HG03103 (cell line): ENCODE data around the gene ERO1B.
A peak's percentile ranks its signal among the peaks of the same experiment; 100 is the strongest.
"Not testable (repeated sequence)": the region's sequence is repeated elsewhere in the genome, so short reads cannot be mapped to it uniquely, and the experiment has no call there.

ENCODE experiments used
- ATAC-seq: cut with Tn5 transposase; IDR thresholded peaks from one replicate; pipeline ENCODE4 v1.9.1; 2021; ENCODE audit warnings: low read depth; ENCODE audit not compliant: unreplicated experiment

Gene ERO1B

GRCh38 chr1:236281654-236282424 is at the start of gene ERO1B:
TSS of gene ERO1B (minus strand) at chr1:236281958. CDS start at chr1:236281783, 175 bp downstream.
- ATAC-seq, result peak; percentile 77

GRCh38 chr1:236331412-236331811 is 49.7 kb upstream of the ERO1B start:
- not testable (repeated sequence) for ATAC-seq

DNA sequence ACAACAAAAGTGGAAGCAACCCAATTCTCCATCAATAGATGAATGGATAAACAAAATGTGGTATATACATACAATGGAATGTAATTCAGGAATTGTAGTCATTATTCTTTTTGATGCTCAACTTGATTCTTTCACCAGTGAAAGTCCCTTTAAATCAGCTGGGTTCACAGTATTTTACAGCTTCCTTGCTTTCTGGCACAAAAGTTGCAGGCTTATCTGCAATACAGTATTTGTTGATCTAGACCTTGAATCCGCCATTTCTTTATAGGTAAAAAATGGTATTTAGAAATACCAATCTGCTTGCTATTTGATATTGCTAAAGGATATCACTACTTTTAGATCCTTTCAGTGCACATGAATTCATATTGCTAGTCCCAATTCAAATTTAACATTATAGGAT is 44.7 kb upstream of the ERO1B start:
- no peak for ATAC-seq

DNA sequence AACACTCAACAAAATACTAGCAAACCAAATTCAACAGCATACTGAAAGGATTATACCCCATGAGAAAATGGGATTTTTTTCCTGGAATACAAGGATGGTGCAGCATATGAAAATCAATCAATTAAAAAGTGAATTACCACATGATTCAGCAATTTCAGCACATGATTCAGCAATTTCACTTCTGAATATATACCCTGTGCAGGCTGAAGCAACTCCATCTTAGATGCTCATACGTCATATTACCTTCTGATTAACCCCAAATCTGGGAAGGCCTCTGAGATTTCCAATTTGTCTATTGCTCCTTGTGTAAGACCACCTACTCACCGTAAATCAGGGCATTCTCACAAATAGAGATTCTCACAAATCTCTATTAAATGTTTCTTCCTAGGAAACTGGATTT is 43.8 kb upstream of the ERO1B start:
- no peak for ATAC-seq

- no peak for ATAC-seq
These were observed 42.2 kb upstream of the ERO1B start for GRCh38 chr1:236323819-236324411.

- ATAC-seq, result no peak
These were observed 41.0 kb upstream of the ERO1B start for GRCh38 chr1:236322566-236323409.

DNA sequence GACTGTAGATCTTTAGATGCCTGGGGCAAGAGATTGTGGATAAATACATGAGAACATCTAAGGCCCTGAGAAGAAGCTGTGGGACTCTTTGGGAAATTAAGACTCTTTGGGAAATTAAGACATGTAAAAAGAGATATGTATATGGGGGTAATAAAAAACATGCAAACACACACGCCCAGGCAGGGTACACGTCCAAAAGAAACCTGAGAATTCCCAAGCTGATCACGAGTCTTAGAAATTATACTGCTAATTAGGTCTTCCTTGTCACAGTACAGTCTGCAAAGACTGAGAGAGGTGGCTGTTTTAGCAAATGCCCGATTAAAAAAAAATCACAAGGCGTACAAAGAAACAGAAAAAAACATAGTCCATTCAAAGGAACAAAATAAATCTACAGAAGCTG is 39.3 kb upstream of the ERO1B start:
- ATAC-seq, result no peak

- no peak for ATAC-seq
These were observed 38.9 kb upstream of the ERO1B start for GRCh38 chr1:236320671-236321070.

GRCh38 chr1:236320214-236320613 is 38.5 kb upstream of the ERO1B start:
- no peak for ATAC-seq

DNA sequence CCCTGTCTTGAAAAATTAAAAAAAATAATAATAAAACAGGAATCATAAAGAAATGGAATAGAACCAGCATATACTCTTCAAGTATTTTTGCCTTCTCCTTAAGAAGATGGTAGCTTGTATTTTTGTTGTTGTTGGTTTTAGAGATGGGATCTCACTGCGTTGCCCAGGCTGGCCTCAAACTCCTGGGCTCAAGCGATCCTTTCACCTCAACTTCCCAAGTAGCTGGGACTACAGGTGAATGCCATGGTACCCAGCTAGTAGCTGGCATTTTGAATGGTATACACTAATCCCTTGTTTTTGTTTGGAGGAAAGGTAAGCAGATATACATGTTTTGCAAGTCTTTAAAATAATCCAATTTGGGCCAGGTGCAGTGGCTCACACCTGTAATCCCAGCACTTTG is 34.7 kb upstream of the ERO1B start:
- no peak for ATAC-seq

DNA sequence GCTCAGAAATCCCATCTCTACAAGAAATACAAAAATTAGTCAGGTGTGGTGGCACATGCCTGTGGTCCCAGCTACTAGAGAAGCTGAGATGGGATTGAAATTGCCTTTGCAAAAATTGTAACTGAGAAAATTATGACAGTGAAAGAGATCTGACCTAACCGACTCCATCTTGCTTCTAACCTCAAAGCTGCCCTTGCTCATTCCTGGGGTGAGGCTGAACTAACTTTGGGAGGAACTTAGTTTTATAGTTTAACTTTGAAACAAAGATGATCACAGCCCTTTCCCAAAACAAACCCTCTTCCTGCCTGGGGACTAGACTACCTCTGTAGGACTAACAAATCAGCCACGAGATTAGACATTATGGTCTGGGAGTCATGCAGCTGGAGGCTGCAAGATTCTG is 33.8 kb upstream of the ERO1B start:
- no peak for ATAC-seq

DNA sequence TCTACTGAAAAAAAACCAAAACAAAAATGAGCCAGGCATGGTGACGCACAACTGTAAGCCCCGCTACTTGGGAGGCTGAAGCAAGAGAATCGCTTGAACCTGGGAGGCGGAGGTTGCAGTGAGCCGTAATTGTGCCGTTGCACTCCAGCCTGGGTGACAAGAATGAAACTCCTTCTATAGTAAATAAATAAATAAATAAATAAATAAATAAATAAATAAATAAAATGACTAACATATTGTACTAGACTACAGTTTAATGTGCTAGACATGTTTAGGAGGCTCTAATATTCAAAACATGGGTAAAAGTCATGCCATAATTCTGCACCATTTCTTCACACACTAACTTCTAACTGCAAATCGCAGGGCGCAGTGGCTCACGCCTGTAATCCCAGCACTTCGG is 33.3 kb upstream of the ERO1B start:
- no peak for ATAC-seq

DNA sequence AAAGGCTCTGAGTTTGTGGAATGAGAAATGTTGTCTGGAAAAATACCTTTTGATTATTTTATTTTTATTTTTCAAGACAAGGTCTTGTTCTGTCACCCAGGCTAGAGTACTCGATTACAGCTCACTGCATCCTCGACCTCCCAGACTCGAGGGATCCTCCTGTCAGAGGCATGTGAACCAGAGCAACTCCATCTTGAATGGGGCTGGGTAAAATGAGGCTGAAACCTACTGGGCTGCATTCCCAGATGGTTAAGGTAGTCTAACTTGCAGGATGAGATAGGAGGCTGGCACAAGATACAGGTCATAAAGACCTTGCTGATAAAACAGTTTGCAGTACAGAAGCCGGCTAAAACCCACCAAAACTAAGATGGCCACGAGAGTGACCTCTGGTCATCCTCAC is 32.3 kb upstream of the ERO1B start:
- ATAC-seq, result not testable (repeated sequence)

DNA sequence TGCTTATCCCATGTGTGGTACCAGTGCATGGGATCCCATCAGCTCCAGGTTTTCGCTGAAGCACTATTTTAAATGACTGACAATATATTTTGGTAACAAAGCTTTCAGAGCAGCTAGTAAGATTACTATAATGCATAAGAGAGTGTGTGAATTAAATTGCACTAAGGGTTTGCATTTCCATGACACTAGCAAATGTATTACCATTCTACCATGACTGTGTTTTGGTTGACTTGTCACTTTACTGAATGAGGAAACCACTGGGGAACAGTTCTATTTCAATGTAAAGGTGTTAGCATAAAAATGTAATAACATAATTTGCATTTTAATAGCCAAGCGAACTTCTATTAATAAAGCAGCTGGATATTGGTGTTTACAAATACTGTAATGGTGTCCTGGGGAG is 31.7 kb upstream of the ERO1B start:
- no peak for ATAC-seq

DNA sequence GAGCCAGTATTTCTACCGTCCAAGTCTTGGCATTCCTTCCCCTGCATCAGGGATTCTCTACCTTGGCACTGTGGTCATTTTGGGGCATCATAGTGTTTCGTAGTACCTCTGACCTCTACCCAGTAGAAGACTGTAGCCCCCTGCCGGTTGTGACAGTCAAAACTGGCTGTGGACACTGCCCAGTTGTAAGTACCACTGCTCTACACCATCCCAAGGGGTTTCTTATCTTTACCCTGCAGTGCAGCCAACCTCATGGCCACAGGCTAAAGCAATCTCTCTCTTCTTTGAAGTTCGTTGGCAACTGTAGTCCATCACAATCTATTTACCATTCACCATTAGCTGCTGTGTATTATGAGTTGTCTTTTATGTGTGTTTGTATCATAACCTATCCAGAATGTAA is 29.3 kb upstream of the ERO1B start:
- no peak for ATAC-seq

- ATAC-seq, result no peak
These were observed 27.1 kb upstream of the ERO1B start for GRCh38 chr1:236308827-236309226.

- ATAC-seq, result no peak
These were observed 25.7 kb upstream of the ERO1B start for GRCh38 chr1:236307435-236307834.

GRCh38 chr1:236304682-236305081 is 22.9 kb upstream of the ERO1B start:
- no peak for ATAC-seq

- no peak for ATAC-seq
These were observed 21.9 kb upstream of the ERO1B start for GRCh38 chr1:236303675-236304074.

- ATAC-seq, result no peak
These were observed 21.2 kb upstream of the ERO1B start for GRCh38 chr1:236302941-236303340.

GRCh38 chr1:236301958-236302335 is 20.2 kb upstream of the ERO1B start:
- no peak for ATAC-seq
